ENCODE data around the gene NR2F1-AS1. TPM values are rescaled to one million over a fixed set of nuclear protein-coding genes. Genes with fewer than 3 reads are reported as not detected.

NR2F1-AS1 gene
- total RNA-seq, 1 donor from 2014 or later: 6.9 TPM

- peak overlapping the region; percentile 97 for H3K4me2 ChIP-seq (ENCODE audit: low read length)
- Mint-ChIP-seq H3K27ac (ENCODE audit: unreplicated experiment) (peak overlapping the region; percentile 48), H3K27me3 (ENCODE audit: low read depth, unreplicated experiment) (peaks cover 37% of the 10 kb centered on the region), H3K36me3 (ENCODE audit: low read depth, unreplicated experiment) (peaks cover 2% of the 10 kb centered on the region), H3K4me3 (ENCODE audit: unreplicated experiment) (no peak overlapping the region), H3K9me3 (ENCODE audit: unreplicated experiment) (peaks cover 2% of the 10 kb centered on the region), H3K4me1 (ENCODE audit: low read depth, unreplicated experiment) (peaks cover 2% of the 10 kb centered on the region)
- no peaks in the 10 kb centered on the region for H3K36me3 ChIP-seq (ENCODE audit: insufficient read depth, low read length)
- no peaks in the 10 kb centered on the region for H3K27me3 ChIP-seq (ENCODE audit: insufficient read depth, low read length)
- H3K4me1 ChIP-seq (ENCODE audit: insufficient read depth, low read length): peaks cover 29% of the 10 kb centered on the region
- H3K79me2 ChIP-seq (ENCODE audit: insufficient read depth, low read length): peaks cover 74% of the 10 kb centered on the region
- H3K9me3 ChIP-seq (ENCODE audit: insufficient read depth, low read depth, low read length): no peaks in the 10 kb centered on the region
- H3K27ac ChIP-seq (ENCODE audit: low read depth, low read length): peak overlapping the region; percentile 86
- TF ChIP-seq EZH2 (IDR thresholded peaks at IDR 0.05; ENCODE audit: insufficient read depth, low read length): no peak
- no peak for TF ChIP-seq CTCF (IDR thresholded peaks at IDR 0.05; ENCODE audit: insufficient read depth, low read depth, low read length)
- peak overlapping the region; percentile 68 for H2AFZ ChIP-seq (ENCODE audit: low read depth, low read length)
- H3K9ac ChIP-seq (ENCODE audit: low read length): peak overlapping the region; percentile 90
- DNase-seq (ENCODE audit: low read depth) (no peak), FAIRE-seq (no peak)
- H3K4me3 ChIP-seq (ENCODE audit: insufficient read depth, low read depth, low read length): peak overlapping the region; percentile 79
- no peaks in the 10 kb centered on the region for H4K20me1 ChIP-seq (ENCODE audit: insufficient read depth, low read length)
These were observed 724 bp downstream of the NR2F1-AS1 start for GRCh38 chr5:93580063-93580926.

- peaks cover 2% of the 10 kb centered on the region for H3K9me3 Mint-ChIP-seq (ENCODE audit: unreplicated experiment)
- H3K4me3 Mint-ChIP-seq (ENCODE audit: unreplicated experiment): no peak overlapping the region
- peak overlapping the region; percentile 97 for H3K4me2 ChIP-seq (ENCODE audit: low read length)
- peaks cover 44% of the 10 kb centered on the region for H3K27me3 Mint-ChIP-seq (ENCODE audit: low read depth, unreplicated experiment)
- no peaks in the 10 kb centered on the region for H3K27me3 ChIP-seq (ENCODE audit: insufficient read depth, low read length)
- H3K36me3 ChIP-seq (ENCODE audit: insufficient read depth, low read length): no peaks in the 10 kb centered on the region
- H3K4me3 ChIP-seq (ENCODE audit: insufficient read depth, low read depth, low read length): peak overlapping the region; percentile 79
- no peaks in the 10 kb centered on the region for H4K20me1 ChIP-seq (ENCODE audit: insufficient read depth, low read length)
- FAIRE-seq (no peak), DNase-seq (ENCODE audit: low read depth) (no peak)
- peak overlapping the region; percentile 90 for H3K9ac ChIP-seq (ENCODE audit: low read length)
- H3K4me1 ChIP-seq (ENCODE audit: insufficient read depth, low read length): peaks cover 33% of the 10 kb centered on the region
- H3K27ac ChIP-seq (ENCODE audit: low read depth, low read length): peak overlapping the region; percentile 86
- peak overlapping the region; percentile 68 for H2AFZ ChIP-seq (ENCODE audit: low read depth, low read length)
- H3K4me1 Mint-ChIP-seq (ENCODE audit: low read depth, unreplicated experiment): peaks cover 2% of the 10 kb centered on the region
- H3K9me3 ChIP-seq (ENCODE audit: insufficient read depth, low read depth, low read length): no peaks in the 10 kb centered on the region
- TF ChIP-seq CTCF (IDR thresholded peaks at IDR 0.05; ENCODE audit: insufficient read depth, low read depth, low read length) (no peak), EZH2 (IDR thresholded peaks at IDR 0.05; ENCODE audit: insufficient read depth, low read length) (no peak)
- peaks cover 77% of the 10 kb centered on the region for H3K79me2 ChIP-seq (ENCODE audit: insufficient read depth, low read length)
- H3K36me3 Mint-ChIP-seq (ENCODE audit: low read depth, unreplicated experiment): peaks cover 2% of the 10 kb centered on the region
- no peak overlapping the region for H3K27ac Mint-ChIP-seq (ENCODE audit: unreplicated experiment)
These were observed 1.3 kb downstream of the NR2F1-AS1 start for GRCh38 chr5:93579692-93580062.
